Muscle of arm (tissue), 12 donors: ENCODE measurements around the gene CRNN. TPM values are rescaled to one million over a fixed set of nuclear protein-coding genes. Genes with fewer than 3 reads are reported as not detected.

ENCODE experiments used
- polyA plus RNA-seq, 12 donors: library from polyadenylated mRNA; unstranded; fragments of 120-200 nt; gene quantifications; one replicate each; pipeline ENCODE4 v1.2.1, GENCODE V29; 2013; ENCODE audit not compliant: insufficient read length in 12 of 12

CRNN gene
- polyA plus RNA-seq, 12 donors, result not detected

Other genes with a start within 250 kb of the CRNN start
- gene HRNR, start 190.1 kb downstream of the CRNN start, polyA plus RNA-seq, result under 1 TPM in 9 of 12 donors, not detected in 3; 0.05 to 0.95 (median 0.16) TPM
- gene FLG, start 89.0 kb downstream of the CRNN start, polyA plus RNA-seq, result under 1 TPM in 10 of 12 donors, not detected in 2; 0.06 to 0.77 (median 0.35) TPM
- under 1 TPM in 8 of 12 donors, not detected in 4; 0.03 to 0.17 (median 0.05) TPM for gene FLG2, start 54.3 kb downstream of the CRNN start, polyA plus RNA-seq
- gene LCE5A, start 96.5 kb upstream of the CRNN start, polyA plus RNA-seq, result not detected
- under 1 TPM in 1 of 12 donors, not detected in 11; 0.23 TPM for gene CRCT1, start 100.2 kb upstream of the CRNN start, polyA plus RNA-seq
- gene LCE3E, start 152.5 kb upstream of the CRNN start, polyA plus RNA-seq, result not detected
- gene LCE3D, start 166.3 kb upstream of the CRNN start, polyA plus RNA-seq, result not detected
- not detected for gene LCE3C, start 186.0 kb upstream of the CRNN start, polyA plus RNA-seq
- gene LCE3B, start 199.5 kb upstream of the CRNN start, polyA plus RNA-seq, result not detected
- not detected for gene LCE3A, start 208.8 kb upstream of the CRNN start, polyA plus RNA-seq
- not detected for gene LCE2D, start 249.1 kb upstream of the CRNN start, polyA plus RNA-seq